ENCODE results near the gene HAGHL. TPM values are rescaled to one million over a fixed set of nuclear protein-coding genes. Genes with fewer than 3 reads are reported as not detected.
"Not testable (repeated sequence)": the region's sequence is repeated elsewhere in the genome, so short reads cannot be mapped to it uniquely, and the experiment has no call there.

HAGHL gene
- total RNA-seq, 2 donors from 2014 or later: 8.9 to 11.4 TPM

GRCh38 chr16:751152-752006 is 24.5 kb downstream of the HAGHL start:
- H3K27ac Mint-ChIP-seq: no peak overlapping the region

GRCh38 chr16:752007-752312 is 25.1 kb downstream of the HAGHL start:
- WGBS, 2 experiments (ENCODE audit: insufficient coverage in 1 of 2, insufficient read length in 1 of 2): 39 to 53% methylated on average over 7 to 10 of the region's 10 CpGs
- peaks cover 13% of the 10 kb centered on the region for H3K4me1 Mint-ChIP-seq
- Histone ChIP-seq H3K9ac (ENCODE audit: extremely low read depth, low read length, poor library complexity, severe bottlenecking) (no peak overlapping the region), H3K9me3 (ENCODE audit: control insufficient read depth, low read length) (no peaks in the 10 kb centered on the region), H3K4me3 (ENCODE audit: low read length) (no peak overlapping the region), H3K36me3 (ENCODE audit: control insufficient read depth, insufficient read depth, low read length) (no peaks in the 10 kb centered on the region), H3K27ac (ENCODE audit: low read depth, low read length) (no peak overlapping the region), H3K27me3 (ENCODE audit: control insufficient read depth, insufficient read depth, low read length, poor library complexity, severe bottlenecking) (no peaks in the 10 kb centered on the region), H3K4me1 (ENCODE audit: control insufficient read depth, insufficient read depth, low read length) (no peaks in the 10 kb centered on the region)
- TF ChIP-seq CTCF (conservative IDR thresholded peaks at IDR 0.05): no peak
- H3K9me3 Mint-ChIP-seq: peaks cover 5% of the 10 kb centered on the region
- H3K27ac Mint-ChIP-seq: no peak overlapping the region
- H3K27me3 Mint-ChIP-seq (ENCODE audit: insufficient read depth): peaks cover 18% of the 10 kb centered on the region
- peak overlapping the region; percentile 8 for H3K4me3 Mint-ChIP-seq
- no peaks in the 10 kb centered on the region for H3K36me3 Mint-ChIP-seq (ENCODE audit: low read depth)
- peak; percentile 59 for DNase-seq

More at GRCh38 chr16:751152-752006, 24.5 kb downstream of the HAGHL start:
- Mint-ChIP-seq H3K4me3 (no peak overlapping the region), H3K4me1 (peaks cover 13% of the 10 kb centered on the region), H3K27me3 (ENCODE audit: insufficient read depth) (peaks cover 15% of the 10 kb centered on the region), H3K36me3 (ENCODE audit: low read depth) (no peaks in the 10 kb centered on the region), H3K9me3 (peaks cover 2% of the 10 kb centered on the region)
- Histone ChIP-seq H3K27me3 (ENCODE audit: control insufficient read depth, insufficient read depth, low read length, poor library complexity, severe bottlenecking) (no peaks in the 10 kb centered on the region), H3K36me3 (ENCODE audit: control insufficient read depth, insufficient read depth, low read length) (no peaks in the 10 kb centered on the region), H3K9ac (ENCODE audit: extremely low read depth, low read length, poor library complexity, severe bottlenecking) (no peak overlapping the region), H3K4me1 (ENCODE audit: control insufficient read depth, insufficient read depth, low read length) (no peaks in the 10 kb centered on the region), H3K4me3 (ENCODE audit: low read length) (no peak overlapping the region), H3K27ac (ENCODE audit: low read depth, low read length) (no peak overlapping the region), H3K9me3 (ENCODE audit: control insufficient read depth, low read length) (no peaks in the 10 kb centered on the region)
- TF ChIP-seq CTCF (conservative IDR thresholded peaks at IDR 0.05): no peak
- no peak for DNase-seq
- WGBS, 2 experiments (ENCODE audit: insufficient coverage in 1 of 2, insufficient read length in 1 of 2): 74 to 76% methylated on average over 27 to 35 of the region's 39 CpGs

- H3K9me3 ChIP-seq (ENCODE audit: control insufficient read depth, low read length); H3K36me3 Mint-ChIP-seq (ENCODE audit: low read depth); H3K27me3 ChIP-seq (ENCODE audit: control insufficient read depth, insufficient read depth, low read length, poor library complexity, severe bottlenecking); H3K4me1 ChIP-seq (ENCODE audit: control insufficient read depth, insufficient read depth, low read length); DNase-seq; H3K9me3 Mint-ChIP-seq; H3K9ac ChIP-seq (ENCODE audit: extremely low read depth, low read length, poor library complexity, severe bottlenecking); H3K4me3 Mint-ChIP-seq; H3K4me3 ChIP-seq (ENCODE audit: low read length); H3K27ac ChIP-seq (ENCODE audit: low read depth, low read length); H3K36me3 ChIP-seq (ENCODE audit: control insufficient read depth, insufficient read depth, low read length); H3K27ac Mint-ChIP-seq: not testable (repeated sequence)
- Mint-ChIP-seq H3K27me3 (ENCODE audit: insufficient read depth) (peaks cover 18% of the 10 kb centered on the region), H3K4me1 (peaks cover 13% of the 10 kb centered on the region)
- WGBS, 2 experiments (ENCODE audit: insufficient coverage in 1 of 2, insufficient read length in 1 of 2): 88 to 93% methylated on average over 7 to 11 of the region's 11 CpGs
These were observed 27.3 kb downstream of the HAGHL start for GRCh38 chr16:754121-754607.
